Caco-2 (cell line): ENCODE results near the gene SLC35E4. TPM values are rescaled to one million over a fixed set of nuclear protein-coding genes. Genes with fewer than 3 reads are reported as not detected.

Source experiments
- BruUV-seq: library from RNA; stranded (reverse); fragments of 400-500 nt; replicated peaks from 2 replicates; lab custom pipeline; 2021; lab: Mats Ljungman, UMichigan
- CTCF ChIA-PET: fragments of 300-600 bp; sonication (Branson Sonifier 250); formaldehyde crosslinking; loops from one replicate; lab custom pipeline; 2022; ENCODE audit warnings: antibody characterized with exemption; lab: Charles Lee
- POLR2A ChIA-PET: fragments of 300-600 bp; sonication (Branson Sonifier 250); formaldehyde crosslinking; loops from one replicate; lab custom pipeline; 2022; ENCODE audit warnings: antibody characterized with exemption; lab: Charles Lee
- DNase-seq, 2 experiments: peaks; one replicate each; pipeline versions ENCODE4 v3.0.0 to v3.0.0-alpha.2; 2020 to 2022
- H3K27me3 ChIP-seq: replicated peaks from 2 replicates; pipeline ENCODE4 v1.6.0; 2011; ENCODE audit warnings: low read length; ENCODE audit not compliant: control insufficient read depth, insufficient read depth
- H3K36me3 ChIP-seq: 2 replicates; pipeline ENCODE4 v1.5.1; 2011; ENCODE audit warnings: low read length; ENCODE audit not compliant: control insufficient read depth, insufficient read depth
- H3K4me1 ChIP-seq: fragments of 250-450 bp; sonication (Bioruptor Pico); 2 replicates; pipeline ENCODE4 v1.5.1; 2020; ENCODE audit warnings: mild to moderate bottlenecking
- H3K4me3 ChIP-seq: 2 replicates; pipeline ENCODE4 v1.5.1; 2011; ENCODE audit warnings: low read depth, mild to moderate bottlenecking, control low read depth, low read length
- H3K9me3 ChIP-seq: fragments of 250-450 bp; sonication (Bioruptor Pico); 2 replicates; pipeline ENCODE4 v1.5.1; 2020; ENCODE audit warnings: mild to moderate bottlenecking, moderate library complexity
- H3K27ac Mint-ChIP-seq: one replicate; pipeline ENCODE4 v1.8.0; 2022; ENCODE audit warnings: mixed read lengths; ENCODE audit not compliant: unreplicated experiment
- H3K27me3 Mint-ChIP-seq: one replicate; pipeline ENCODE4 v1.8.0; 2022; ENCODE audit warnings: mixed read lengths; ENCODE audit not compliant: insufficient read depth, unreplicated experiment
- H3K36me3 Mint-ChIP-seq: one replicate; pipeline ENCODE4 v1.8.0; 2022; ENCODE audit warnings: mild to moderate bottlenecking, mixed read lengths; ENCODE audit not compliant: insufficient read depth, unreplicated experiment
- H3K4me1 Mint-ChIP-seq: one replicate; pipeline ENCODE4 v1.8.0; 2022; ENCODE audit warnings: low read depth, mixed read lengths; ENCODE audit not compliant: unreplicated experiment
- H3K4me3 Mint-ChIP-seq: one replicate; pipeline ENCODE4 v1.8.0; 2022; ENCODE audit warnings: mild to moderate bottlenecking, moderate library complexity, mixed read lengths; ENCODE audit not compliant: unreplicated experiment
- H3K9me3 Mint-ChIP-seq: one replicate; pipeline ENCODE4 v1.8.0; 2022; ENCODE audit warnings: mixed read lengths; ENCODE audit not compliant: unreplicated experiment
- CTCF ChIP-seq, 2 experiments: fragments of 200-600 bp in 1 of 2; IDR thresholded peaks; 1 replicate in 1 of 2; 2 replicates in 1 of 2; pipeline versions ENCODE4 v1.5.1 to v1.8.0; 2011 to 2022; ENCODE audit warnings: antibody characterized with exemption in 1 of 2, control low read depth in 1 of 2, inconsistent platforms in 1 of 2, low read depth in 1 of 2, low read length in 1 of 2, mild to moderate bottlenecking in 1 of 2, moderate library complexity in 1 of 2; ENCODE audit not compliant: insufficient read depth in 1 of 2, severe bottlenecking in 1 of 2, unreplicated experiment in 1 of 2
- intact Hi-C: fragments of 100-400 bp; cut with micrococcal nuclease; formaldehyde crosslinking; loops from one replicate; pipeline ENCODE4 v1.10.0; 2022; ENCODE audit not compliant: unreplicated experiment
- total RNA-seq: library from RNA; stranded (reverse); gene quantifications from 2 replicates; pipeline ENCODE4 v1.2.3, GENCODE V29; 2022

The SLC35E4 gene
- total RNA-seq, 1 experiment from 2014 or later, result 0.27 TPM

GRCh38 chr22:30596199-30596598, 39.4 kb upstream of the SLC35E4 start:
- Histone ChIP-seq H3K4me1 (no peaks in the 10 kb centered on the region), H3K36me3 (no peaks in the 10 kb centered on the region), H3K4me3 (no peak overlapping the region), H3K27me3 (no peaks in the 10 kb centered on the region), H3K9me3 (no peaks in the 10 kb centered on the region)
- POLR2A ChIA-PET, result no interaction called here
- no TSS peak for BruUV-seq
- Mint-ChIP-seq H3K36me3 (no peaks in the 10 kb centered on the region), H3K4me1 (no peaks in the 10 kb centered on the region), H3K9me3 (no peaks in the 10 kb centered on the region), H3K27me3 (peaks cover 4% of the 10 kb centered on the region), H3K27ac (no peak overlapping the region), H3K4me3 (no peak overlapping the region)
- TF ChIP-seq CTCF (IDR thresholded peaks at IDR 0.05; ENCODE audit: insufficient read depth in 1 of 2, low read depth in 1 of 2, low read length in 1 of 2, severe bottlenecking in 1 of 2, unreplicated experiment in 1 of 2), result no peak
- intact Hi-C loops, result no loop called here
- CTCF ChIA-PET, result interaction anchor here (0.6 kb wide), 1 partner anchor 10 kb away, joined by 4 read pairs; no protein-coding TSS in a partner anchor
- DNase-seq, result no peak

DNA sequence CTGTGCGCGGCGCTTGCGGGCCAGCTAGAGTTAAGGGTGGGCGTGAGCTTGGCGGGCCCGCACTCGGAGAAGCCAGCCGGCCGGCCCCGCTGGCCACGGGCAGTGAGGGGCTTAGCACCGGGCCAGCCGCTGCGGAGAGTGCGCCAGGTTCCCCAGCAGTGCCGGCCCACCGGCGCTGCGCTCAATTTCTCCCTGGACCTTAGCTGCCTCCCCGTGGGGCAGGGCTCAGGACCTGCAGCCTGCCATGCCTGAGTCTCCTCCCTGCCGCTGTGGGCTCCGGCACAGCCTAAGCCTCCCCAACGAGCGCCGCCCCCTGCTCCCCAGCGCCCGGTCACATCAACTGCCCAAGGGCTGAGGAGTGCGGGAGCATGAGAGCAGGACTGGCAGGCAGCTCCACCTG, 38.7 kb upstream of the SLC35E4 start:
- Mint-ChIP-seq H3K4me1 (no peaks in the 10 kb centered on the region), H3K27ac (no peak overlapping the region), H3K4me3 (no peak overlapping the region), H3K36me3 (no peaks in the 10 kb centered on the region), H3K9me3 (no peaks in the 10 kb centered on the region), H3K27me3 (peaks cover 4% of the 10 kb centered on the region)
- no peak for TF ChIP-seq CTCF (IDR thresholded peaks at IDR 0.05; ENCODE audit: insufficient read depth in 1 of 2, low read depth in 1 of 2, low read length in 1 of 2, severe bottlenecking in 1 of 2, unreplicated experiment in 1 of 2)
- Histone ChIP-seq H3K36me3 (no peaks in the 10 kb centered on the region), H3K4me3 (no peak overlapping the region), H3K9me3 (no peaks in the 10 kb centered on the region), H3K4me1 (no peaks in the 10 kb centered on the region), H3K27me3 (no peaks in the 10 kb centered on the region)
- no TSS peak for BruUV-seq
- no peak for DNase-seq
- ChIA-PET POLR2A (interaction anchor here (0.6 kb wide), 2 partner anchors 11 to 31 kb away, joined by 3 read pairs; partner anchors contain the start of gene TCN2), CTCF (interaction anchor here (1.1 kb wide), 1 partner anchor 9 kb away, joined by 3 read pairs; no protein-coding TSS in a partner anchor)
- intact Hi-C loops, result no loop called here

DNA sequence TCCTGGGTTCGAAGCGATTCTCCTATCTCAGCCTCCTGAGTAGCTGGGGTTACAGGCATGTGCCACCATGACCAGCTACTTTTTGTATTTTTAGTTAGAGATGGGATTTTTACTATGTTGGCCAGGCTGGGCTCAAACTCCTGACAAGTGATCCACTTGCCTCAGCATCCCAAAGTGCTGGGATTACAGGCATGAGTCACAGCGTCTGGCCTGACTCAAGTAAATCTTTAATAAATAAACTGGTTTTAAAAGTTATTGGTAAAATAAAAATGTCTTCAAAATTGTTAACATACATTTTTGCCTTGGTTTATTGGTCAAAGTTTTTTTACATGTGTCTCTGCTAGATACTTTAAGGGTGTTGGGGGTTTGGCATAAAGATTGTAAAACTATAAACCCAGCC, 36.6 kb upstream of the SLC35E4 start:
- H3K36me3 ChIP-seq, result no peaks in the 10 kb centered on the region
- intact Hi-C loops, result no loop called here
- H3K27me3 ChIP-seq, result no peaks in the 10 kb centered on the region
- no peaks in the 10 kb centered on the region for H3K27me3 Mint-ChIP-seq
- no peaks in the 10 kb centered on the region for H3K9me3 Mint-ChIP-seq
- TF ChIP-seq CTCF (IDR thresholded peaks at IDR 0.05; ENCODE audit: insufficient read depth in 1 of 2, low read depth in 1 of 2, low read length in 1 of 2, severe bottlenecking in 1 of 2, unreplicated experiment in 1 of 2), result no peak
- H3K4me3 ChIP-seq, result no peak overlapping the region
- no peak for DNase-seq
- no TSS peak for BruUV-seq
- ChIA-PET CTCF (no interaction called here), POLR2A (no interaction called here)
- H3K4me1 Mint-ChIP-seq, result no peaks in the 10 kb centered on the region
- H3K4me3 Mint-ChIP-seq, result no peak overlapping the region
- no peaks in the 10 kb centered on the region for H3K9me3 ChIP-seq
- no peaks in the 10 kb centered on the region for H3K36me3 Mint-ChIP-seq
- H3K4me1 ChIP-seq, result no peaks in the 10 kb centered on the region
- H3K27ac Mint-ChIP-seq, result no peak overlapping the region
